ENCODE data around the gene RAF1. TPM values are rescaled to one million over a fixed set of nuclear protein-coding genes. Genes with fewer than 3 reads are reported as not detected.

Gene RAF1
- total and polyA plus RNA-seq, 8 donors = 36.7 to 156 (median 76.9) TPM

GRCh38 chr3:12585970-12586369 is 77.9 kb downstream of the RAF1 start:
- TF ChIP-seq EP300 (IDR thresholded peaks at IDR 0.05) (no peak), POLR2AphosphoS5 (IDR thresholded peaks at IDR 0.05) (no peak), CTCF (IDR thresholded peaks at IDR 0.05) (no peak), POLR2A (IDR thresholded peaks at IDR 0.05) (no peak)
- WGBS, 5 donors = 65 to 86% (median 70%) methylated on average over 5 of the region's 5 CpGs
- intact Hi-C loops (cut with DNase I; ENCODE audit: low total_unique reads) = no loop called here

DNA sequence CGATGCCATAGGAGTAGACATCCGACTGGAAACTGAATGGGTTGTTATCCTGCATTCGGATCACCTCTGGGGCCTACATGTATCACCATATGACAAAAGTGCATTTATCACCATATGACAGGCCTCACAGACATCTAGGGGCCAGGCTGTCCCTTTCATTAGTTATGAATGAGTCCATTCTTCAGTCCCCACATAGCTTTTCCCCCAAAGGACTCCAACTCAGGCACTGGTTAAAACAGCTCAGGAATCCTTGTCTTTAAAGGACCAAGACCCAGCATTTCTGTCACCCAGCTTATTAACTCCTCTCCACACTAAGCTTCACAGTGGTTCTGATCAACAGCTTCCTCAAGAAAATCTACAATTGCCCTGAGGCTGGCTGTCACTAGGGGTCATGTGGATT is 78.7 kb downstream of the RAF1 start:
- Histone ChIP-seq H3K27ac (no peak overlapping the region), H3K9me3 (no peaks in the 10 kb centered on the region), H3K4me3 (no peak overlapping the region), H3K4me1 (peaks cover 0 to 8% (median 6%) of the 10 kb centered on the region in 4 donors), H3K27me3 (no peaks in the 10 kb centered on the region), H3K36me3 (peaks cover 62 to 100% (median 100%) of the 10 kb centered on the region in 4 donors)
- TF ChIP-seq POLR2AphosphoS5 (IDR thresholded peaks at IDR 0.05) (no peak), POLR2A (IDR thresholded peaks at IDR 0.05) (no peak), EP300 (IDR thresholded peaks at IDR 0.05) (no peak), CTCF (IDR thresholded peaks at IDR 0.05) (no peak)
- no peak for DNase-seq
- 82 to 92% (median 88%) methylated on average over 3 of the region's 3 CpGs for WGBS, 5 donors
- intact Hi-C loops (cut with DNase I; ENCODE audit: low total_unique reads) = no loop called here

More at GRCh38 chr3:12585970-12586369, 77.9 kb downstream of the RAF1 start:
- H3K4me3 ChIP-seq = no peak overlapping the region
- H3K27ac ChIP-seq = no peak overlapping the region
- peaks cover 0 to 8% (median 6%) of the 10 kb centered on the region in 4 donors for H3K4me1 ChIP-seq
- no peak for DNase-seq
- H3K27me3 ChIP-seq = no peaks in the 10 kb centered on the region
- H3K9me3 ChIP-seq = no peaks in the 10 kb centered on the region
- H3K36me3 ChIP-seq = peaks cover 68 to 100% (median 100%) of the 10 kb centered on the region in 4 donors

DNA sequence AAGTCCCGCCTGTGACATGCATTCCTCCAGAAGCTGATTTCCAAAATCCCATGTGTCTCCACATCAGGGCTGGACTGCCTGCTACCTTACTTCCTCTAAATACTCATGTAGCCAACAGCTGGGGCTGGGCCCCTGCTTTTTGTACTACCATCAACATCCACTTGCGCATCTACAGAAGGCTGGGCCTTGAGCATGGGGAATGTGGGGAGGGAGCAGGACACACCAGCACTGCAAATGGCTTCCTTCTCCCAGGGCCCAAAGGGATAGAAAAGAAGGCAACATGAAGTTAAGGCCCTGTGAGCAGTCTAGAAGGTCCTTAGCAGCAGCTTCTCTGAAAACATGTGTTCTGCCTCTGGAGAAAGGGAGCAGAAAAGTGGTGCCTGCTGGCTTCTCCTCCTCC is 79.8 kb downstream of the RAF1 start:
- no peak for TF ChIP-seq POLR2AphosphoS5 (IDR thresholded peaks at IDR 0.05)
- TF ChIP-seq EP300 (IDR thresholded peaks at IDR 0.05) = no peak
- TF ChIP-seq POLR2A (IDR thresholded peaks at IDR 0.05) = no peak
- 91 to 95% (median 92%) methylated on average over 2 of the region's 2 CpGs for WGBS, 5 donors
- Histone ChIP-seq H3K4me1 (peaks cover 4 to 19% (median 10%) of the 10 kb centered on the region in 4 donors), H3K27me3 (no peaks in the 10 kb centered on the region), H3K36me3 (peaks cover 58 to 100% (median 100%) of the 10 kb centered on the region in 4 donors), H3K27ac (no peak overlapping the region), H3K4me3 (no peak overlapping the region), H3K9me3 (no peaks in the 10 kb centered on the region)
- no peak for DNase-seq
- intact Hi-C loops (cut with DNase I; ENCODE audit: low total_unique reads) = no loop called here

DNA sequence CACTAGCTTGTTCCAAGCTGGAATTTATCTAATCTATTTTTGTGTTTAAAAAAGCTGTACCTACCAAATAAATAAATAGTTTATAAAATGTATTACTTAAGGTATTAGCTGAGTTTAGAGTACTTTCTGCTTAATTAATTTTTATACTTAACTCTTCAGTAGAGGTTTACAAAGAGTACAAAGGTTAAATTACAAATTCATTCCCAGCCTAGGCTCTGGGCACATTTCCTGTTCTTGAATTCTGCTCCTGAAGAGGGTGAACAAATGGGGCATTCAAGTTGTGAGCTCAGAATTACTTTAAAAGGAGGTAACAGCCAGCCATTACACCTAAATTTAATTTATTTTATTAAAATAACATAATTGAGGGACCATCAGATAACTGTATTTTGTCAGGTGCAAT is 80.6 kb downstream of the RAF1 start:
- no peak overlapping the region for H3K27ac ChIP-seq
- H3K27me3 ChIP-seq = no peaks in the 10 kb centered on the region
- no peaks in the 10 kb centered on the region for H3K9me3 ChIP-seq
- H3K4me3 ChIP-seq = no peak overlapping the region
- H3K4me1 ChIP-seq = peaks cover 4 to 21% (median 10%) of the 10 kb centered on the region in 4 donors
- intact Hi-C loops (cut with DNase I; ENCODE audit: low total_unique reads) = no loop called here
- TF ChIP-seq POLR2AphosphoS5 (IDR thresholded peaks at IDR 0.05) (no peak), EP300 (IDR thresholded peaks at IDR 0.05) (no peak), CTCF (IDR thresholded peaks at IDR 0.05) (no peak), POLR2A (IDR thresholded peaks at IDR 0.05) (no peak)
- no peak for DNase-seq
- peaks cover 55 to 100% (median 99%) of the 10 kb centered on the region in 4 donors for H3K36me3 ChIP-seq

- no peaks in the 10 kb centered on the region for H3K27me3 ChIP-seq
- no peaks in the 10 kb centered on the region for H3K9me3 ChIP-seq
- H3K27ac ChIP-seq = no peak overlapping the region
- H3K4me3 ChIP-seq = no peak overlapping the region
- peaks cover 4 to 21% (median 10%) of the 10 kb centered on the region in 4 donors for H3K4me1 ChIP-seq
- DNase-seq = no peak
- intact Hi-C loops (cut with DNase I; ENCODE audit: low total_unique reads) = no loop called here
- 67 to 92% (median 81%) methylated on average over 4 of the region's 4 CpGs for WGBS, 5 donors
- TF ChIP-seq EP300 (IDR thresholded peaks at IDR 0.05) (no peak), CTCF (IDR thresholded peaks at IDR 0.05) (no peak), POLR2A (IDR thresholded peaks at IDR 0.05) (no peak), POLR2AphosphoS5 (IDR thresholded peaks at IDR 0.05) (no peak)
- peaks cover 58 to 100% (median 99%) of the 10 kb centered on the region in 4 donors for H3K36me3 ChIP-seq
Observed at GRCh38 chr3:12582730-12583129, 81.2 kb downstream of the RAF1 start.

Measured in stomach (tissue), 9 donors.